Stimulated activated CD4-positive, alpha-beta T cell treated with anti-CD3 and anti-CD28 coated beads, Interleukin-2, amount 100 ng/mL, for 4 hours (primary cell): ENCODE measurements around the gene TMEM132C.

Experiments
- DNase-seq: peaks from one replicate; pipeline ENCODE4 v3.0.0-alpha.2; 2020; ENCODE audit warnings: low read depth

TMEM132C gene

DNA sequence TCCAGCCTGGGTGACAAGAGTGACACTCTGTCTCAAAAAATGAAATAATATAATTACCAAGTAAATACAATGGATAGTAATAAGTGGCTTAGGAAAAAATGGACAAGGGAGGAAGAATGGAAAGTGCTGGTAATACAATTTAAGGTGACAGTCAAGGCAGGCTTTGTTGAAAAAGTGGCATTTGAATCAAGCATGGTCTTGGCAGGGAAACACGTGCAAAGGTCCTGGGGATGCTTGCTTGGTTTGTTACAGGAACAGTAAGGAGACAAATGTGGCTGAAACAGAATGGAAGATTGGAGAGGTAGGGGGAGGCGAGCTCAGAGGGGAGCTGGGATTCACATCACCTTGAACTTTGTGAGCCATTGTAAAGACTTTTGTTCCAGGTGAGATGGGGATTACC is 153.2 kb downstream of the TMEM132C start:
- no peak for DNase-seq

DNA sequence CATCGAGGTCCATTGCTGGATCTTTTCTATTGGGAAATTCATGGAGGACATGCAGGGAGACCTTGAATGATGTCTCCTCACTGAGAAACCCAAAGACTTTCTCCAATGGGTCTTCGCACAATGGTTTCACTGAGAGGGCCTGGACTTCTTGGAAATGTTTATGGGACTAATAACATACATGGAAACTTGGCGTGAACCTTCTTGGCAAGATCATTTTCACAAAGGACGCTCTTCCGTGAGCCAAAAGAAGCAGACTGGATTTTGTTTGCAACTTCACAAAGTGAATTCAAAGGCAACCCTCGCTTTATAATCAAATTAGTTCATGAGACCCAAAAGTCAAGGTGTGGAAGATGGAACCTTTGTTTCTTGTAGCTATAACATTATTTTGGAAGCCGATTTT is 154.4 kb downstream of the TMEM132C start:
- no peak for DNase-seq

DNA sequence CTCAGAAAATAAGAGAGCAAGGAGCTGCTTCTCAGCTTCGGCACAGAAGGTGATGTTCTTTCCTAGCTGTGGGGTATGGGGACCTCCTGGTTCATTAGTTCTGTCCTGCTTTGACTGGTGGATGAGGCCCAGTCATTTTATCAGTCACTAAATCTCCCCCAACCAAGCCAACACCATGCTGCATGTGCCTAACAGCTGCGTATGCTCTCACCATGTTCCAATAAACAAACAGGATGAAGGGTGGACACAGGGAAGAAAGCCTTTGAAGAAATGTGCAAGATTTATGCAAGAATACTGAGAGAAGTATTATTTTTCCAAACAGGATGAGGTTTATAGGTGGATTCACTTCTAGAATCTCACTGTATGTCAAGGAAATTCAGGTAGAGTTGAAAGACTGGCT is 156.2 kb downstream of the TMEM132C start:
- DNase-seq: no peak

DNA sequence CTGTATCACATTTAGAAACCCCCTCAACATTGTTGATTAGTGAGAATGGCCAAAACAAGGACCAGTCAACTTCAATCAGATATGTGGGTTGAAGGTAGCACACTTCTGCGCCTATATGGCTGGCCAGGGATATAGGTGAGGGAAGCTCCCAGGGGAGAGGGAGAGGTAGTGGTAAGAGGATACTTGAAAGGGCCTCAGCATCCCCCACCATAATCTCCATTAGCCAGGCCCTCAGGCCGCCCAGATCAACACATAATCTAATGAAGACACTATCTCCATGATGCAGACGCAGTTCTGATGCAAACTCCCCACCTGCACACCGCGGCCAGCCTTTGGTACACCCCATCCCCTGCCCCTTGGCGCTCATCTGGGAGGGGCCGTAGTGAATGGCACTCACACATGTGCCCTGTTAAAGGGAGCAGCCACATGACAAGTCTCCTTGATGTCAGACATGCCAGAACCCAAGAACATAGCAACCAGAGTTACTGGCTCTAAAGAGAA is 158.0 kb downstream of the TMEM132C start:
- no peak for DNase-seq

DNA sequence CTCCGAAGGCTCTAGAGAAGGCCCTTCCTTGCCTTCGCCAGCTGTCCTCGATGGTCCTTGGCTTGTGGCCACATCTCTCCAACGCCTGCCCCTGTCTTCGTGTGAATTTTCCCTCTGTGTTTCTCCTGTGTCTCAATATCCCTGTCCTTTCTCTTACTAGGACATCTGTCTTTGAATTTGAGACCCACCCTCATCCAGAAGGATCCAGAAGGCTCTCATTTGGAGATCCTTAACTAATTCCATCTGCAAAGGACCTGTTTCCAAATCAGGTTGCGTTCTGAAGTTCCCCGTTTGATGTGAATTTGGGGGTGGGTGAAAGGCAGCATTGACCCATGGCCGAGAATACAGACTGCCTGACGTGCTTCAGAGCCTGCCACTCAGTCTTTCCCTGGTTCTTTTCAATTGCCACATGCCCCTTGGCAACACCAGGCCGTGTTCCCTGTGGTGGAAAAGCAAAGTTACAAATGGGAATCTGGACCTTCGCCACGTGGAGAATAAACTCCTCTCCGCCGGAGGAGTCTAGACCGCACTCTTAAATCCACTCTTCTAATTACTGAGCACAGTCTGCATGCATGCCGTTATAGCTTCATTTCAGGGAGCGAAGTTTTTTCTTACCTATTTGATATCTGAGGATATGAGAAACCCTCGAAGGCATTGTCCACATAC is 158.8 kb downstream of the TMEM132C start:
- DNase-seq: no peak

DNA sequence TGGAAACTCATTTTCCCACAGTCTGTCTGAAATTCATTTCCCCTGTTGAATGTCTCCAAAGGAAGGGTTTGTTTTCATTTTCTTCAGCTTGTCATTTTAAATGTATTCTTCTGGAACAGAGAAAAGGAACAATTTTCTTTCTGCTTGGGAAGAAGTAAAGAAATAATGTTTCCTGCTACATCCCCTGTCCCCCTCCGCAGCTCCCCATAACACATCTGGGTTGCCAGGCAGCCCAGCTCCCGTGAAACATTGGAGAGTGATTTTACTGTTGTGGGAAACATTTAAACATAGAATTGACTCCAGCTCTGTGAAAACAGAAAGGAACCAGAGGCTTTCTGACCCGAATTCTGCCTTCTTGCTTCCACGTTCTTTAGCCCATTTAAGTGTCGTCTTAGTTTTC is 159.5 kb downstream of the TMEM132C start:
- DNase-seq: no peak

DNA sequence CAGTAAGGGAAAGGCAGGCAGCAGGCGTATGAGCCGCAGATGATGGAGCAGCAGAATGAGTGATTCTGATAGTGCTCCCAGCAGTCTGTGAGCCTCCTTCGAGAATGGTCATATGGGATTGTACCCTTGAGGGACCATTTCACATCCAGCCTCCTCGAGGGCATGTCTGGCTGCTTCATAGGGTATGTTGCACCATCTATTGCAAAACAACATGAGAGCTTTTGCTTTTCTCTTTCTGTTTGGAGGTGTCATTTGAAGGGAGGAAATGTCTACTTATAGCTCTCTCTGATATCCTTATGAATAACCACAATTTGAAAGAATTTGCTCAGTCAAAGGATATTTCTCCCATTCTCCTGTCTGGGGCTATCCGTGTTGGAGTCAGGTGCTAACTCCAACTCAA is 172.8 kb downstream of the TMEM132C start:
- no peak for DNase-seq

DNA sequence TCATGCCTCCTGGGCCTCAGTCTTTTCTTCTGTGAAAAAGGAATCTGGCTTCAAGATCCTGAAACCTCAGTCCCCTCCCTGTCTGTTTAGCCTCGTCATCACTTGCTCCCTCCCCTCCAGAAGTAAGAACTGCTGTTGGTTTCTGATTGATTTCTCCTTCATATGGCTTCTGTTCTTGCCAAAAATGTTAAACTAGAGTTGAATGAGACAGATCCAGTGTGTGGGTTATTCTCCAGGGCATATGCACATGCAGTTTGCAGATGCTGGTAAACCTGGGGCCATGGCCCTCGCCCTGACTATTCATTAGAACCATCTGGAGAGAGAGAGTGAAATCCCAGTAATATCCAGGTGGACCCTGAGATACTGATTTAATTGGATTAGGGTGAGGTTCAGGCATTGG is 175.1 kb downstream of the TMEM132C start:
- no peak for DNase-seq

DNA sequence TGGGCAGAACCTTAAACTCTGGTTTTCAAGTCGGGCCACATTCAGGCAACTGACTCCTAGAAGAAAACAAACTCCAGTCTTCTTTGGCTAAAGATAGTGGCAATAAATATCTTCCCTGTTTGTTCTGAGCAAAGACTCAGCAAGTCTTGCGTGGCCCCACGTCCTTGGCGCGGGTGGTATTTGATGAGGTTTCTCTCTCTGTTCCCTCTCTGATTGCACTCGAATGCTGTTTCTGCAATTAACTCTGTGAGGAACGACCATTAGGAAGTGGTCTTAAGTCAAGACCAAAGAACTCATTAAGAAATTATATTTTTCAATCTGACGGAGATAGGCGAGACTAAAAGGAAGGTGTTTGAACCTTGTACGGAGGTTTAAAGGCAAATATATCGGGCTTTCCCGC is 177.6 kb downstream of the TMEM132C start:
- DNase-seq: no peak

DNA sequence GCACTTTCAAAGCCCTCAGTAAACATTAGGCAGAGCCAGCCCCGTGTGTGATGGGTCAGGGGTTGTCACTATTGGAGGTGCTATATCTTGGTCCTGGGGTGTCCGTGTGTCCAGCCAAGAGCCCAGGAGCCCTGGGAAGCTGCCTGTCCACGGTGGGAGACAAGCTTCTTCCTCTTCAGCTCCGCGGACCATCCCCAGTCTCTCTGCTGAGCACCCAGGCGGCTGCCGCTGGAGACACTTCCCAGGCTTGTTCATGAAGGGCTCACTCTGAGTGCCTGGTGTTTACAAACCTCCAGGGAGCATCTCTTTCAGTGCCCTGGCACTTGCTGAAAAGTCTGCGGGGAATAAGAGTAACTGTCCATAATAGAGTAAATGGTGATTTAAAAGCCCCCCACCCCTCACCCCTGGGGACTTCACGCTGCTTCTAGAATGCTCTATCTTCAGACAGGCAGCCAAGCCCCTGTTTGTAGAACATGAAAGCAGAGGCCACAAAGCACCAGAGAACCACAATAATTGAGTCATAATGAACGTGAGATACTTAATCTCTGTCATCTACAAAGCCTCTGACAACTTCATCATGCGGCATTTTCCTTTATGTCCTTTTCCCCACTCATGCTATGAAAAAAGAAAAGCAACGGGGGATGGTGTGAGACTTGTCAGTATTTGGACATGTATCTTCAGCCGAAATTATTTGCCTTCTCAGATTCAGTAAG is 178.6 kb downstream of the TMEM132C start:
- no peak for DNase-seq

DNA sequence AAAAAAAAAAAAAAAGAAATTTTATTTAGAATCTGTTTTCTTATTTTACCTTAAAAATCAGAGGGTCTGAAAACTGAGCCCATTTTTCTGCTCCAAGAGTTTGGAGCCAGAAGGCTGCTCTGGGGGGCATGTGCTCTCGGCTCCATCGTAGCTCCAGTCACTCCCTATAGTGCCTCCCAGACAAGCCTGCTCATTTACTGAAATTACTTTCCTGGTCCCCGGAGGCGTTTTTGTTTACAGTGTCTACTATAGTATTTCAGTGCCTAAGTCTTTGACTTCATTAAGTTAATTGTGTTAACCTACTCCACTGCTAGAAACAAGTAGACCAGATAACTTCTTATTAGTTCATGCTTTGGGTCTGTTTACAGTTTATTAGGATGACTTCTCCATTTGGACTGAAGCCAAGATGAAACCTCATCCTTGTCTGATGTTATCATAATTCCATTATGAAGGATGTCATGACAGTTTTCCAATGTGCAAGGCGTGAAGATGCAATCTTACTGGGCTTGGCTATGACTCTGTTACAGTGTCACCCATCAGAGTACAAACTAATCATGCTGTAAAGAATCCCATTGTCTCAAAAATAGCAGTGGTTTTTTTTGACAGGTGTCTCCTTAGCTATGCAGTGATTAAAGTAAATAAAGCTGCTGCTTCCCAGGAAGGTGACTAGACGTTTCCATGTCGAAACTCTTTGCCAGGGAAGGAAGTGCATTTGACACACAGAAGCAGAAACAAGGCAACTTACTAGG is 182.3 kb downstream of the TMEM132C start:
- DNase-seq: no peak

DNA sequence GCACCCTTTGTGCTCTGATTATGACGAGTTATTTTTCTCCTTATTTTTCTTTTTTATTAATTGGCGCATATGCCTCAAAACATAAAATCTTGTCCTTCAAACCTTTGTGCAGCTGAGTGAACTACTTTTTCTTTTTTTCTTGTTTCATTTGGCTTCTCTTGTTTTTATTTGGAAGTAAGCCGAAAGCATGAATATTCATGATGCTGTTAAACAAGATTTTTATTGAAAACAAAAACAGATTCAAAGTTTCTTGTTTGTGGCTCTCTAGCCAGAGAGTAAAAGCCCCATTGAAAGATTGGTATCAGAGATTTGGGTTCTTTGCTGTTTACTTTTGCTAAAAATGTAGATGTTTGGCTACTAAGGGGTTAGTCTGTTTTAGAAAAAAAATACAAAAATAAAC is 183.8 kb downstream of the TMEM132C start:
- DNase-seq: no peak

DNA sequence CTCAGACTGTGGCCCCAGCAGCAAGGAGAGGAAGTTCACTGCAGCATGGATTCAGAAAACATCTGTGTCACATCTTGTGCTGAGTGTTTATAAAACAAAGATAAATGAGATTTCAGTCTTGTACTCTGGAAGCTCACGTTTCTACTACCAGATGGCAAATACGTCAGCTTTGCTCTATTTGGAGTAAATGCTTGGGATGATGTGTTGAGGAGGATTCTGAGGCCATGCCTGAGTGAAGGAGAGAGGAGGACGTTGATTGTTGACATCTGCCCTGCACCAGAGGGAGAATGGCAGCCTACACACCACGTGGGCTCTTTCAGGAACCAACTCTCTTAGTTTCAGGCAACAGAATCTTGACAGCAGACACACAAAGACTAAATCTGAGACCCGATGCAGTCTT is 188.9 kb downstream of the TMEM132C start:
- no peak for DNase-seq

DNA sequence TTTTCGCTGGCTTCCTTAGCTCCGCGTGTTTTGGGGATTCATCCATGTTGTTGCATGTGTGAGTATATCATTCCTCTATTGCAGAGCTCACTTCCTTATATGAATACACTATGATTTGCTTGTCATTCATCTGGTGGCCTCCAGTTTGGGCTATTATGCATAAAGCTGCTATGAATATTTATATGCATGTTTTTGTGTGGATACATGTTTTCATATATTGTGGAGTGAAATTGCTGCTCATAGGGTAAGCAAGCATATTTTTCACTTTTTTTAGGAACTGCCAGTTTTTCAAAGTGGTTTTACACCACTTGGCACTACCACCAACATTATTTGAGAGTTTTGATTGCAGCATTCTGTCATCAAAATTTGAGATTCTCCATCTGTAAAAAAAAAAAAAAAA is 190.0 kb downstream of the TMEM132C start:
- DNase-seq: no peak

DNA sequence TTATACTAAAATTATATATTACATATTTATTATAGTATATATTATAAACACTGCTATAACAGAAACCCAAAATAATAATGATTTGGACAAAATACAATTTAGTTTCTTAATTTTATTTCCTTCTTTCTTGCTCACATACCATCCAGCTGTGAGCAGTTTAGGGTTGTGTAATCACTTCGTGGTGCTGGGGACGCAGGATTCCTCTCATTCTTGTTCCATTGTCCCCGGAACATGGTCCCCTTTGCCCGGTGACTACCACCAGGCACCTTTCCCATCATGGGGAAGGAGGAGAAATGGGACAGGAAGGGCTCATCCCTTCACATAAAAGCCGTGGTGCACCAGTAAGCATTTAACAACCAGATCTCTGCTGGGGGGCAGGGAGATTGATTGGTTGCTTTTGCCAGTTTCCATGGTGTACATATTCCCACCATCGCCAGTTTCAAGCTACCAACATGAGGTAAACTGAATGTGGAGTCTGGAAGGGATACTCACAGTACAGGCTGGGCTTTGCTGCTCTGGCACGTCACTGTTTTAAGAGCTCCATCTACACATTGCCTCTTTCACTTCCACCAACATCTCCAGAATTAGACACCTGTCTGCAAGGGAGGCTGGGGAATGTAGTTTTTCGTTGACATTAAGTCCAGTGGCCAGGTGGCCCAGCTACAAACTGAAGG is 191.5 kb downstream of the TMEM132C start:
- no peak for DNase-seq

DNA sequence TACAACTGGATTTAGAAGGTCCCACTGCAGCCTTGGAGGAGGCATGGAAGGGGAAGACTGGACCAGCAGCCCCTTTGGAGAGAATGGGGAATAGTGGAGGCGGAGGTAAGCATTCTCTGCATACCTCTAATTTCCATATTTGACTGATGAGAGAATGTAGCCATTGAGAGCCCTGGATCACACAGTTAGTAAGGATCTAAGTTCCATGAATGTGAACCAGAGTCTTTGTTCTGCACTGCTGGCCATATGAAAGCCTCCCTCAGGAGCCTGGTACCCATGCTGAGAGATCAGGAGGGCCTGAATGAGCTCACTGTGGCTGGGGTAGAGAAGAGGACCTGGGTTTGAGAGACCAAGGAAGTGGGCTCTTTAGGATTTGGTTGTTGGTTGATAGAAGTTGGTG is 192.1 kb downstream of the TMEM132C start:
- DNase-seq: no peak

DNA sequence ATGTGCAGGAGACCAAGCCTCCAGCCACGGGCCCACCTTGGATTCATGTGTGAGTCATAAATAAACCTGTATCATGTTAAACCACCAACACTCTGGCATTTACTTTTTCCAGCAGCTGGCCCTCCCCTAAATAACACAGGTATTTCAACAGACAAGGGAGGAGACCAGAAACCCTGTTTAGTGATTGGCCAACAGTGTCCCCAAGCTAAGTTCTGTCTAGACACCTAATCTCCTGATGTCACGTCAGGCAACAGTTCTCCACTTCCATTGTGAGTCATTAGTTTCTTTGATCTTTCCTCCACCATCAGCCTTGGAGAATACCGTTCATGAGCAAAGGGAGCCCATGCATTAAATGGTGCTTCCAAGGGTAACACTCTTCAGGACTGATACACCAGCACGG is 196.9 kb downstream of the TMEM132C start:
- no peak for DNase-seq

DNA sequence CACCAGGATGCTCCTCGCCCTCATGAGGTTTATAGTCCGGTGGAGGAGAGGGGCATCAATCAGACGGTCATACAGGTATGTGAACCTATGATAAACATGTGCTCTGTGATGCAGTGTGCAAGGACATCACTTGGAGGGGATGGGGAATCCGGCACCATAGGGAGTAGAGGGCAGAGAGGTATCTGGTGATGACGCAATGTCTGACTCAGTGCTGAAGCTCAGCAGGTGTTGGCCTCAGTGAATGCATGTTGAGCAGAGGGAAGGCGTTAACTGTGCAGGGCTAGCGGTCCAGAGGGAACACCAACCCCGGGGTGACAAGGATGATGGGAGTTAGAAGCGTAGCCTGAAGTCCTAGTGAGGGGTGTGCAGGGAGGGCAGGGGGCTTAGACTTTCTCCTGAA is 200.9 kb downstream of the TMEM132C start:
- no peak for DNase-seq

DNA sequence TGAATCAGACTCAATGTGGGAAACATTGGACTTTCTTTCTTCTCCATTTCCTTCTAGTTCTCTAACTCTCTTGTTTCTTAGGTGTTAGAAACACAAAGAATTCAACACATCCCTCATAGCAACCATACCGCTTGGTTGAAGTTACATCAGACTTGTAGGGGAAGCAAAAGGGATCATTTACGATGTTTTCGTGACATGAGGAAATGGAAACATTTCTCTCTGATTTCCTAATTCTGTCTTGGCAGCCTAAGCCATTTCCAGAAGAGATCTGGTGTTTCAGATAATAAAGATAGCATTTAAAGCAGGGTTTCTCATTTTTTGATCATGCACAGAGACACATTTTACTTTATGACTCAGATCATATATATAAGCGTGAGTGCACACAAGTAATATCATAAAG is 202.0 kb downstream of the TMEM132C start:
- no peak for DNase-seq

DNA sequence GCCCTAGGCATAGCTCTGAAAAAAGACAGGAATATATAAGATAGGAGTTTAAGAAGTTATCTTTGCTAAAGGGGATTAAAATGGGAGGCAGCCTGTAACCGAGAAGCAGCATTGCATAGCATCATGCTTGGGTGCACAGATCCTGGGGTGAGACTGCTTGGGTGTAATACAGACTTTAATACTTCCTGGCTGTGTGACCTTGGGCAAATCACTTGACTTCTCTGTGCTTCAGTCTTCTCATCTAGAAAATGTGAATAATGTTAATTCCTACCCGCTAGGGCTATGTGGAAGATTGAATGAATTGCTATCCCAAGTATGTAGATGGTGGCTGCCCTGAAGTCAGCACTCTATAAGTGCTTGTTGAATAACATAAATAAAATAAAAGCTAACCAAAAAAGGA is 204.5 kb downstream of the TMEM132C start:
- DNase-seq: no peak

DNA sequence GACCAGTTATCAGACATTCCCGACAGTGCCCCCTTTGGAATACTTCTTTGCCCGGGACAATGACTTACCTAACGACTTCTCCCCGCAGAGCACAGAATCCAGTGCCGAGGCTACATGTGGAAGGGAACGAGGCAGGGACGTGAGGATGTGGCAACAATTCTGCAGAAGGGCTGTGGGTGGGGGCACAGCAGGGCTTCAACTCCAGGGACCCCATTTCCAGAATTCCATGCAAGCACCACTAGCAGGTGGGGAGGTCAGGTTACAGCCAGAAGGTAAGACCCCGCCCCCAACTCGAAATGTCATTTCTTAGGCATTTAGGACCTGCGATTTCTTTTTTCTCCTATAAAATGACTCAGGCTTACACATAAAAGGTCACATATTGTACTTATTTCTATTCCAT is 207.9 kb downstream of the TMEM132C start:
- DNase-seq: no peak

DNA sequence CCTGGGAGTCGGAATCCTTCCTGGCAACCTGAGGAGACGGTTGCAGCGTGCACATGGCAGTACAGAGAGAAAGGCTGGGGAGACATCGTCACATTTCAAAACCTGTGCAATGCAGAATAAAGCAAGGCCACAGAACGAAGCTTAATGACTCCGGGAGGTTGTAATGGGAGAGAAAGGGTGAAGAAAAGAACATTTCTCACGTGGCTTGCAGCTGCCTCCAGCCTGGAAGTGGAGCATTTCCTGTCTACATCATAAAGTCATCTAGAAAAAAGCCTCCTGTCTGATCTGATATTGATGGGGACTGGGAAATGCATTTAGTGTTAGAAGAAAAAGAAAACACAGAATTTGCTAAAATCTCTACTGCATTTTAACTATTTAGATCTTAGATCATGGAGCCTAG is 209.3 kb downstream of the TMEM132C start:
- no peak for DNase-seq
